ENCODE results near the gene EPS8L3.
"Not testable (repeated sequence)": the region's sequence is repeated elsewhere in the genome, so short reads cannot be mapped to it uniquely, and the experiment has no call there.

The EPS8L3 gene

GRCh38 chr1:109704173-109704572 lies 59.5 kb downstream of the EPS8L3 start:
- no peak for DNase-seq

DNA sequence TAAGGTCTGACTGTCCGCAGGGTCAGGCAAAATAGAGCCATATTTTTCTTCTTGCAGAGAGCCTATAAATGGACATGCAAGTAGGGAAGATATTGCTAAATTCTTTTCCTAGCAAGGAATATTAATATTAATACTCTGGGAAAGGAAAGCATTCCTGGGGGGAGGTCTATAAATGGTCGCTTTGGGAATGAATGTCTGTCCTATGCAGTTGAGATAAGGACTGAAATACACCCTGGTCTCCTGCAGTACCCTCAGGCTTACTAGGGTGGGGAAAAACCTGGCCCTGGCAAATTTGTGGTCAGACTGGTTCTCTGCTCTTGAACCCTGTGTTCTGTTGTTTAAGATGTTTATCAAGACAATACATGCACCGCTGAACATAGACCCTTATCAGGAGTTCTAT lies 60.8 kb downstream of the EPS8L3 start:
- DNase-seq = not testable (repeated sequence)
